Pancreas (tissue), 10 donors: ENCODE results near the gene PTPRM. TPM values are rescaled to one million over a fixed set of nuclear protein-coding genes. Genes with fewer than 3 reads are reported as not detected.

Source experiments
- ATAC-seq, 4 donors: fragments of 200-7000 bp; cut with Tn5 transposase; one replicate each; pipeline versions ENCODE4 v1.8.0 to v1.9.1; 2020; ENCODE audit warnings: mild to moderate bottlenecking in 4 of 4, moderate library complexity in 4 of 4
- DNase-seq, 6 donors: peaks; one replicate each; pipeline ENCODE4 v3.0.0-alpha.2; 2020
- FAIRE-seq: peaks from 2 replicates; lab custom pipeline; 2012; peaks lifted over from hg19 to GRCh38; lab: Jason Lieb, UNC
- H3K27ac ChIP-seq, 4 donors: fragments of 200-600 bp; sonication (generic); 1 replicate in 3 of 4; 2 replicates in 1 of 4; pipeline versions ENCODE4 v1.5.0 to v1.8.0; 2020
- H3K27me3 ChIP-seq, 4 donors: fragments of 200-600 bp; one replicate each; pipeline ENCODE4 v1.8.0; 2021
- H3K36me3 ChIP-seq, 3 donors: fragments of 200-600 bp; sonication (generic) in 1 of 3; one replicate each; pipeline versions ENCODE4 v1.5.0 to v1.8.0; 2020 to 2021
- H3K4me1 ChIP-seq, 3 donors: fragments of 200-600 bp; one replicate each; pipeline ENCODE4 v1.8.0; 2021
- H3K4me3 ChIP-seq, 4 donors: fragments of 200-600 bp; sonication (generic) in 2 of 4; one replicate each; pipeline versions ENCODE4 v1.5.0 to v1.8.0; 2020 to 2021
- H3K9me3 ChIP-seq, 4 donors: fragments of 200-600 bp; one replicate each; pipeline ENCODE4 v1.8.0; 2021
- CTCF ChIP-seq, 4 donors: fragments of 200-600 bp; sonication (generic) in 3 of 4; IDR thresholded peaks; one replicate each; pipeline versions ENCODE4 v1.5.0 to v1.8.0; 2021; ENCODE audit warnings: antibody characterized with exemption in 4 of 4
- WGBS, 2 donors: extraction: QIAGEN DNeasy Blood & Tissue Kit; methylation state at CpG; one replicate each; pipeline ENCODE4 v1.1.7; 2013; 5-methylcytosine and 5-hydroxymethylcytosine counted together
- intact Hi-C, 3 donors: fragments of 100-400 bp; cut with DNase I; formaldehyde crosslinking; loops; one replicate each; pipeline versions ENCODE4 v1.11.1 to v1.14.2; 2022
- polyA plus RNA-seq, 2 donors: library from polyadenylated mRNA; stranded (reverse); fragments of 200-250 nt; gene quantifications; one replicate each; pipeline ENCODE4 v1.2.3, GENCODE V29; 2013
- total RNA-seq, 6 donors: library from RNA; stranded (reverse); fragmentation: NEBNext Ultra II Directional in 4 of 6; extraction: Animal tissue kit (Norgen Biotek cat#: 25700) in 4 of 6; gene quantifications; one replicate each; pipeline versions ENCODE4 v1.2.1 to v1.2.4, GENCODE V29; 2021 to 2023
- donor health status: healthy with polysubstance abuse.
- donor health status: DM: no; HTN: no; CAD: no; lungs with moderate emphysema.
- donor health status: DM: no; HTN: no; CAD: no.
- donor health status: control.
- donor health status: control.
- donor health status: Bipolar disorder and iron deficiency.
- donor health status: DM: yes; HTN: yes; CAD: no.
- donor health status: DM: no; HTN: no; CAD: no.
- donor health status: DM: no; HTN: no; CAD: no.
- donor health status: DM: yes; HTN: yes; CAD: no.

Gene PTPRM
- total and polyA plus RNA-seq, 8 donors: 14.5 to 50.7 (median 19.7) TPM

- Histone ChIP-seq H3K27ac (no peak overlapping the region), H3K36me3 (no peaks in the 10 kb centered on the region), H3K4me1 (peaks cover 7 to 21% (median 11%) of the 10 kb centered on the region in 3 donors), H3K4me3 (no peak overlapping the region), H3K9me3 (no peaks in the 10 kb centered on the region), H3K27me3 (no peaks in the 10 kb centered on the region)
- intact Hi-C loops: no loop called here
- ATAC-seq: no peak
- FAIRE-seq: no peak
- TF ChIP-seq CTCF (IDR thresholded peaks at IDR 0.05): no peak
- 40 to 92% methylated on average over 1 of the region's 1 CpG for WGBS, 2 donors
- no peak for DNase-seq
These were observed 710.2 kb downstream of the PTPRM start for GRCh38 chr18:8277270-8277669.

GRCh38 chr18:8279346-8279745 is 712.2 kb downstream of the PTPRM start:
- no peak overlapping the region for H3K4me3 ChIP-seq
- intact Hi-C loops: no loop called here
- peaks cover 7 to 19% (median 13%) of the 10 kb centered on the region in 3 donors for H3K4me1 ChIP-seq
- TF ChIP-seq CTCF (IDR thresholded peaks at IDR 0.05): no peak
- no peaks in the 10 kb centered on the region for H3K27me3 ChIP-seq
- WGBS, 2 donors: 67 to 69% methylated on average over 9 of the region's 9 CpGs
- peak overlapping the region in 2 of 4 donors; percentile 20 to 58 for H3K27ac ChIP-seq
- no peaks in the 10 kb centered on the region for H3K36me3 ChIP-seq
- FAIRE-seq: no peak
- no peaks in the 10 kb centered on the region for H3K9me3 ChIP-seq
- peak in 3 of 4 donors; percentile 4 to 21 (median 4) for ATAC-seq
- DNase-seq: no peak

- peaks cover 7 to 23% (median 13%) of the 10 kb centered on the region in 3 donors for H3K4me1 ChIP-seq
- no peak overlapping the region for H3K4me3 ChIP-seq
- intact Hi-C loops: no loop called here
- H3K27ac ChIP-seq: peak overlapping the region in 2 of 4 donors; percentile 20 to 58
- FAIRE-seq (no peak), DNase-seq (peak in 4 of 6 donors; percentile 54 to 80 (median 63)), ATAC-seq (peak; percentile 81 to 90 (median 87))
- no peaks in the 10 kb centered on the region for H3K27me3 ChIP-seq
- no peak for TF ChIP-seq CTCF (IDR thresholded peaks at IDR 0.05)
- H3K9me3 ChIP-seq: no peaks in the 10 kb centered on the region
- no peaks in the 10 kb centered on the region for H3K36me3 ChIP-seq
- 45 to 49% methylated on average over 7 of the region's 7 CpGs for WGBS, 2 donors
These were observed 712.7 kb downstream of the PTPRM start for GRCh38 chr18:8279781-8280330.

GRCh38 chr18:8283891-8284585 is 716.9 kb downstream of the PTPRM start:
- Histone ChIP-seq H3K9me3 (no peaks in the 10 kb centered on the region), H3K27me3 (no peaks in the 10 kb centered on the region), H3K27ac (peak overlapping the region in 3 of 4 donors; percentile 12 to 67 (median 48)), H3K36me3 (no peaks in the 10 kb centered on the region), H3K4me1 (peaks cover 18 to 32% (median 30%) of the 10 kb centered on the region in 3 donors), H3K4me3 (no peak overlapping the region)
- FAIRE-seq (no peak), DNase-seq (no peak), ATAC-seq (peak in 1 of 4 donors; percentile 15)
- WGBS, 2 donors: 11 to 13% methylated on average over 3 of the region's 3 CpGs
- intact Hi-C loops: no loop called here
- TF ChIP-seq CTCF (IDR thresholded peaks at IDR 0.05): no peak

GRCh38 chr18:8286303-8286702 is 719.2 kb downstream of the PTPRM start:
- 37 to 44% methylated on average over 2 of the region's 2 CpGs for WGBS, 2 donors
- intact Hi-C loops: no loop called here
- Histone ChIP-seq H3K27me3 (no peaks in the 10 kb centered on the region), H3K9me3 (no peaks in the 10 kb centered on the region), H3K4me1 (peaks cover 18 to 27% (median 21%) of the 10 kb centered on the region in 3 donors), H3K36me3 (no peaks in the 10 kb centered on the region), H3K4me3 (no peak overlapping the region), H3K27ac (peak overlapping the region in 2 of 4 donors; percentile 17 to 24)
- ATAC-seq: peak; percentile 26 to 62 (median 60)
- no peak for TF ChIP-seq CTCF (IDR thresholded peaks at IDR 0.05)
- DNase-seq: peak in 1 of 6 donors; percentile 48
- no peak for FAIRE-seq
